Activated CD4-positive, alpha-beta memory T cell treated with anti-CD3 and anti-CD28 coated beads, Interleukin-2, amount 10 ng/mL, durations not matched to agents 7 days and 5 days (primary cell): ENCODE data around the gene NANOS2. TPM values are rescaled to one million over a fixed set of nuclear protein-coding genes. Genes with fewer than 3 reads are reported as not detected.
A peak's percentile ranks its signal among the peaks of the same experiment; 100 is the strongest.
"Not testable (repeated sequence)": the region's sequence is repeated elsewhere in the genome, so short reads cannot be mapped to it uniquely, and the experiment has no call there.

Experiments
- CTCF ChIA-PET: fragments of 350-600 bp; sonication (Branson Sonifier 250); formaldehyde crosslinking; loops from one replicate; lab custom pipeline; 2021; ENCODE audit warnings: antibody characterized with exemption, inconsistent platforms; lab: Charles Lee
- POLR2A ChIA-PET: fragments of 350-600 bp; sonication (Branson Sonifier 250); formaldehyde crosslinking; loops from one replicate; lab custom pipeline; 2021; ENCODE audit warnings: antibody characterized with exemption; lab: Charles Lee
- DNase-seq: peaks from one replicate; pipeline ENCODE4 v3.0.0-alpha.2; 2020
- H3K27ac Mint-ChIP-seq: one replicate; pipeline ENCODE4 v1.8.0; 2021; ENCODE audit warnings: mild to moderate bottlenecking, mixed read lengths
- H3K27me3 Mint-ChIP-seq: one replicate; pipeline ENCODE4 v1.8.0; 2021; ENCODE audit warnings: mixed read lengths
- H3K36me3 Mint-ChIP-seq: one replicate; pipeline ENCODE4 v1.8.0; 2021; ENCODE audit warnings: low read depth, mixed read lengths
- H3K4me1 Mint-ChIP-seq: one replicate; pipeline ENCODE4 v1.8.0; 2021; ENCODE audit warnings: mixed read lengths
- H3K4me3 Mint-ChIP-seq: one replicate; pipeline ENCODE4 v1.8.0; 2021; ENCODE audit warnings: mild to moderate bottlenecking, mixed read lengths
- H3K9me3 Mint-ChIP-seq: one replicate; pipeline ENCODE4 v1.8.0; 2021; ENCODE audit warnings: mixed read lengths
- total RNA-seq, 2 experiments: library from RNA; stranded (reverse); gene quantifications; one replicate each; pipeline ENCODE4 v1.2.3, GENCODE V29; 2021

NANOS2 gene
- total RNA-seq, 2 experiments from 2014 or later, result not detected

- CTCF ChIA-PET, result interaction anchor here (0.6 to 1.3 kb wide), 3 partner anchors 9 to 131 kb away, joined by 3 to 6 read pairs (median 4); partner anchors contain the start of genes IRF2BP1 and SIX5
- POLR2A ChIA-PET, result interaction anchor here (1.6 to 4.0 kb wide), 3 partner anchors 13 to 18 kb away, joined by 5 to 34 read pairs (median 29); partner anchors contain the start of gene IRF2BP1
These were observed 13.7 kb downstream of the NANOS2 start for GRCh38 chr19:45900738-45901431.

DNA sequence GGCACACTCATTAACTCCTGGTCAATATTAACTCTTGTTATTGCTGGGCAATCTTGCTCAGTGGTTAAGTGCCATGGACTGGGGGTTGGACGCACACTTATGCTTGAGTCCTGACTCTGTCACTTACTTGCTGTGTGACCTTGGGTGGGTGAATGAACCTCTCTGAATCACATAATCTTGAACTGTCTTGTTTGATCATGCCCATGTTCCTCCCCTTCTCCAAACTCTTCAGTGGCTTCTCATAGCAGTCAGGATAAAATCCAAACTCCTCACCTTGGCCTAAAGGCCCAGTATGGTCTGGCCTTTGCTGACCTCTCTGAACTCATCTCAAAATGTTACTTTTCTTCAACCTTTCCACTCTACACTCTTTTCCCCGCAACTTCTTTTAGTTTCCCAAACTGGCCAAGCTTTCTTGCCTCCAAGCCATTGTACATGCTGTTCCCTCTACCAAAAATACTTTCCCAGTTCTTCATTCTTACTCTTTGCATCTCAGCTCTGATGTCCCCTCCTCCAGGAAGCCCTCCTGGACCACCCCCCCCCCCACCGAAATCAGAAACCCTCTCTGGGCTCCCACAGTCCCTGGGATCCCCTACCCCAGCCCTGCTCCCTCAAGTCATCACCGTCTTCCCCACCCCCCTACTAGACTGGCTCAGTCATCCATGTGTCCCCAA, 14.5 kb downstream of the NANOS2 start:
- CTCF ChIA-PET, result interaction anchor here (0.6 to 1.3 kb wide), 2 partner anchors 9 to 131 kb away, joined by 3 to 6 read pairs; partner anchors contain the start of gene SIX5
- POLR2A ChIA-PET, result interaction anchor here (3.8 to 4.0 kb wide), 2 partner anchors 15 to 19 kb away, joined by 29 to 34 read pairs; partner anchors contain the start of gene IRF2BP1
- DNase-seq, result no peak
- Mint-ChIP-seq H3K27me3 (no peaks in the 10 kb centered on the region), H3K36me3 (peaks cover 31% of the 10 kb centered on the region), H3K4me3 (peak overlapping the region; percentile 49), H3K27ac (peak overlapping the region; percentile 42), H3K9me3 (no peaks in the 10 kb centered on the region), H3K4me1 (peaks cover 26% of the 10 kb centered on the region)

More at GRCh38 chr19:45900738-45901431, 13.7 kb downstream of the NANOS2 start:
- Mint-ChIP-seq H3K36me3 (peaks cover 25% of the 10 kb centered on the region), H3K4me1 (peaks cover 26% of the 10 kb centered on the region), H3K4me3 (peak overlapping the region; percentile 49), H3K27me3 (no peaks in the 10 kb centered on the region), H3K27ac (no peak overlapping the region), H3K9me3 (no peaks in the 10 kb centered on the region)
- DNase-seq, result no peak

- Mint-ChIP-seq H3K9me3 (no peaks in the 10 kb centered on the region), H3K4me1 (peaks cover 29% of the 10 kb centered on the region), H3K27ac (no peak overlapping the region), H3K27me3 (no peaks in the 10 kb centered on the region), H3K36me3 (peaks cover 33% of the 10 kb centered on the region), H3K4me3 (no peak overlapping the region)
- DNase-seq, result no peak
- POLR2A ChIA-PET, result no interaction called here
- CTCF ChIA-PET, result no interaction called here
These were observed 15.3 kb downstream of the NANOS2 start for GRCh38 chr19:45899253-45899652.

DNA sequence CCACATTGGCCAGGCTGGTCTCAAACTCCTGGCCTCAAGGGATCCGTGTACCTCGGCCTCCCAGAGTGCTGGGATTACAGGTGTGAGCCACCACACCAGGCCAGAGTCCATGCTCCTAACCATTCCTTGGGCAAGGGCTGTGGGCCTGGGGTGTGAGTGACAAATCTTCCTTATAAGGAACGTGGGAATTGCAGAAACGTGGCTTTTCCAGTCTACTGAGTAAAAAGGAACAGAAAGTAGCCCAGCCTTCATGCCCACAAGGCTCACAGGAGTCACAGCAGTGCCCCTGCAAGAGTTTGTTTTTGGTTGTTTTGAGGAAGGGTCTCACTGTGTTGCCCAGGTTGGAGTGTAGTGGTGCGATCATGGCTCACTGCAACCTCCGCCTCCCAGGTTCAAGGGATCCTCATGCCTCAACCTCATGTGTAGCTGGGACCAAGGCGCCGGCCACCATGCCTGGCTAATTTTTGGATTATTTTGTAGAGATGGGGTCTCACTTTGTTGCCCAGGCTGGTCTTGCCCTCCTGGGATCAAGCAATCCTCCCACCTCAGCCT, 17.2 kb downstream of the NANOS2 start:
- ChIA-PET CTCF (no interaction called here), POLR2A (no interaction called here)
- peaks cover 33% of the 10 kb centered on the region for H3K36me3 Mint-ChIP-seq
- H3K27me3 Mint-ChIP-seq, result no peaks in the 10 kb centered on the region
- no peak overlapping the region for H3K27ac Mint-ChIP-seq
- no peak overlapping the region for H3K4me3 Mint-ChIP-seq
- no peaks in the 10 kb centered on the region for H3K9me3 Mint-ChIP-seq
- DNase-seq, result no peak
- peaks cover 27% of the 10 kb centered on the region for H3K4me1 Mint-ChIP-seq

GRCh38 chr19:45895983-45896599, 18.5 kb downstream of the NANOS2 start:
- DNase-seq, H3K4me3 Mint-ChIP-seq, H3K27ac Mint-ChIP-seq, H3K9me3 Mint-ChIP-seq, CTCF ChIA-PET, POLR2A ChIA-PET, H3K27me3 Mint-ChIP-seq: not testable (repeated sequence)
- peaks cover 22% of the 10 kb centered on the region for H3K4me1 Mint-ChIP-seq
- peaks cover 30% of the 10 kb centered on the region for H3K36me3 Mint-ChIP-seq

GRCh38 chr19:45895519-45895972, 19.0 kb downstream of the NANOS2 start:
- no peak for DNase-seq
- Mint-ChIP-seq H3K4me1 (peaks cover 17% of the 10 kb centered on the region), H3K4me3 (no peak overlapping the region), H3K27ac (no peak overlapping the region), H3K36me3 (peaks cover 27% of the 10 kb centered on the region), H3K9me3 (no peaks in the 10 kb centered on the region), H3K27me3 (no peaks in the 10 kb centered on the region)
- CTCF ChIA-PET, result no interaction called here
- POLR2A ChIA-PET, result interaction anchor here (0.8 to 0.9 kb wide), 2 partner anchors 8 to 10 kb away, joined by 3 read pairs; partner anchors contain the start of gene IRF2BP1

- peaks cover 17% of the 10 kb centered on the region for H3K4me1 Mint-ChIP-seq
- no peak for DNase-seq
- ChIA-PET POLR2A (interaction anchor here (3.3 kb wide), 1 partner anchor 12 kb away, joined by 12 read pairs; the partner anchor contains the start of gene MYPOP), CTCF (no interaction called here)
- H3K9me3 Mint-ChIP-seq, result no peaks in the 10 kb centered on the region
- H3K27ac Mint-ChIP-seq, result no peak overlapping the region
- H3K36me3 Mint-ChIP-seq, result peaks cover 8% of the 10 kb centered on the region
- no peaks in the 10 kb centered on the region for H3K27me3 Mint-ChIP-seq
- H3K4me3 Mint-ChIP-seq, result no peak overlapping the region
These were observed 23.7 kb downstream of the NANOS2 start for GRCh38 chr19:45890877-45891276.

GRCh38 chr19:45889210-45889885, 25.2 kb downstream of the NANOS2 start:
- no peaks in the 10 kb centered on the region for H3K36me3 Mint-ChIP-seq
- no peak overlapping the region for H3K4me3 Mint-ChIP-seq
- ChIA-PET POLR2A (no interaction called here), CTCF (no interaction called here)
- H3K9me3 Mint-ChIP-seq, result no peaks in the 10 kb centered on the region
- peaks cover 19% of the 10 kb centered on the region for H3K4me1 Mint-ChIP-seq
- no peaks in the 10 kb centered on the region for H3K27me3 Mint-ChIP-seq
- DNase-seq, result no peak
- H3K27ac Mint-ChIP-seq, result no peak overlapping the region

DNA sequence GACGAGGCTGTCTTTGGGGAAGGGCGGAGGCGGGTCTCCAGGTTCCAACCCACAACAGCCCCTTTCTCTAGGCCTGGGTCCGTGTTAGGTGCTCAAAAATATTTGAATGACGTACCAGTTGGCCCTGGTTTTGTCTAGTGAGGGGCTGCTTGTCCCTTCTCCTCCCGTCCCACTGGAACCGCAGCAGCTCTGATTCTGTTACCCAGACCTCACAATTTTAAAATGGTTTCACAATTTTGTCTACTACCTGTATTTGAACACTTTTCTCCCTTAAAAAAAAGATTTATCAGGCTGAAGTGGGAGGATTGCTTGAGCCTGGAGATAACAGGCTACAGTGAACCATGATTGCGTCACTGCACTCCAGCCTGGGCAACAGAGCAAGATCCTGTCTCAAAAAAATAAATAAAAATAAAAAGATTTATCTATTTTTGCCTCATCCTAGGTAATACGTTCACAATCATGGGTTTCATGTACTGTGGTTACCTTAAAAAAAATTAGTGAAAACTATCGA, 27.3 kb downstream of the NANOS2 start:
- H3K27me3 Mint-ChIP-seq, result no peaks in the 10 kb centered on the region
- POLR2A ChIA-PET, result interaction anchor here (0.7 to 2.2 kb wide), 7 partner anchors 15 to 246 kb away, joined by 3 to 16 read pairs (median 3); partner anchors contain the start of genes FOXA3, MYPOP, QPCTL and SYMPK

DNA sequence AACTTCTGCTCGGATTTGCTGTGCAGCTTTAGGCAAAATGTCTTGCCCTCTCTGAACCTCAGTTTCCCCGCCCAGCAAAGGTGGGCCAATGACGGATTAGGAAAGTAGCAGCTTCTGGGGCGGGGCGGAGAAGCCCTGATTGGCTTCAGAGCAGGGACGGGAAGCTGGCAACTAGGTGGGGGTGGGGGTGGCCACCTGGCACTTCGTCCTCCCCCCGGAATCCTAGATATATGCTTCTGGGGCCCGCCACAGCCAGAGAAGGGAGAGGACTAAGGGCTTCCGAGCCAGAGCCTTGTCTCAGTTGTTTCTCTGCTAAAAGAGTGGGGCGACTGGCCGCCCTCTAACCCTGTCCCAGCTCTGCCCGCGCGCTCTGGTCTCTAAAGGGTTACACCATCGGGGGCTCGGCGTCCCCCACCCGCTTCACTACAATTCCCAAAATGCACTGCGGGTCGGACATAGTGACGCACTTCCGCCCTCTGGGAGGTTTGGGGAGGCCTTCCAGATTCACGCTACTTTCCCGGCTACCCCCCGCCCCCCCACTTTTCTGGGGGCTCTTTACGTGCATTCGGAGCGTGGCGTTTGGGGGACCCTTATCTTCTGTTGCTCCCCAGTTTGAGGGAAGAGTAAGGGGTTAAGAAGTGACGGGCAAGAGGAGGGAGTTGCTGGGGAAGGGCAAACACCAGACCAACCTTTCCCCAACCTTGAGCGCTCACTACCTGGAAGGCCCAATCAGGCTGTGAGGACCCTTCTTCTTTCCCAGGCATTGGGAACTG, 28.0 kb downstream of the NANOS2 start:
- Mint-ChIP-seq H3K9me3 (no peaks in the 10 kb centered on the region), H3K4me3 (peak overlapping the region; percentile 84), H3K4me1 (peaks cover 29% of the 10 kb centered on the region), H3K27me3 (no peaks in the 10 kb centered on the region), H3K36me3 (peaks cover 4% of the 10 kb centered on the region), H3K27ac (peak overlapping the region; percentile 91)
- POLR2A ChIA-PET, result interaction anchor here (0.7 to 2.7 kb wide), 12 partner anchors 15 to 245 kb away, joined by 3 to 29 read pairs (median 4); partner anchors contain the start of genes CCDC61, MYPOP, QPCTL and SIX5
- CTCF ChIA-PET, result interaction anchor here (0.6 to 3.4 kb wide), 10 partner anchors 11 to 236 kb away, joined by 3 to 22 read pairs (median 4); partner anchors contain the start of genes CCDC61, FOXA3, MYPOP and SIX5
- peak; percentile 96 for DNase-seq

More for the DNA sequence above, 27.3 kb downstream of the NANOS2 start:
- peak overlapping the region; percentile 91 for H3K27ac Mint-ChIP-seq
- CTCF ChIA-PET, result interaction anchor here (0.8 to 2.5 kb wide), 2 partner anchors 24 to 30 kb away, joined by 4 to 22 read pairs; partner anchors contain the start of genes FOXA3 and SYMPK
- peak overlapping the region; percentile 84 for H3K4me3 Mint-ChIP-seq
- DNase-seq, result no peak
- peaks cover 25% of the 10 kb centered on the region for H3K4me1 Mint-ChIP-seq
- peaks cover 4% of the 10 kb centered on the region for H3K36me3 Mint-ChIP-seq
- no peaks in the 10 kb centered on the region for H3K9me3 Mint-ChIP-seq
